HG03521 (cell line): ENCODE results near the gene CLPTM1.
"Not testable (repeated sequence)": the region's sequence is repeated elsewhere in the genome, so short reads cannot be mapped to it uniquely, and the experiment has no call there.

Source experiments
- ATAC-seq: cut with Tn5 transposase; IDR thresholded peaks from one replicate; pipeline ENCODE4 v1.9.1; 2021; ENCODE audit warnings: mild to moderate bottlenecking, moderate library complexity; ENCODE audit not compliant: unreplicated experiment

CLPTM1 gene

GRCh38 chr19:44942067-44942571, 13.1 kb upstream of the CLPTM1 start, which contains the start of gene APOC4:
Gene APOC4, plus strand, starts transcription at chr19:44942237. Its CDS starts 41 bp downstream, at chr19:44942278.
- ATAC-seq, result no peak

- ATAC-seq, result no peak
These were observed 11.4 kb upstream of the CLPTM1 start for GRCh38 chr19:44943801-44944249.

- no peak for ATAC-seq
These were observed 8.1 kb upstream of the CLPTM1 start for GRCh38 chr19:44947041-44947581.

GRCh38 chr19:44948237-44948636, 6.9 kb upstream of the CLPTM1 start:
- ATAC-seq, result no peak

- no peak for ATAC-seq
These were observed 6.3 kb upstream of the CLPTM1 start for GRCh38 chr19:44948763-44949374.

- no peak for ATAC-seq
These were observed 5.6 kb upstream of the CLPTM1 start for GRCh38 chr19:44949550-44949949.

- ATAC-seq, result no peak
These were observed 3.7 kb upstream of the CLPTM1 start for GRCh38 chr19:44951179-44952159.

- no peak for ATAC-seq
These were observed 917 bp upstream of the CLPTM1 start for GRCh38 chr19:44954278-44954648.

- ATAC-seq, result no peak
These were observed 592 bp downstream of the CLPTM1 start for GRCh38 chr19:44955505-44956439.

GRCh38 chr19:44957526-44957925, 2.3 kb downstream of the CLPTM1 start:
- ATAC-seq, result no peak

GRCh38 chr19:44958090-44958489, 2.9 kb downstream of the CLPTM1 start:
- ATAC-seq, result no peak

GRCh38 chr19:44959691-44960090, 4.5 kb downstream of the CLPTM1 start:
- no peak for ATAC-seq

GRCh38 chr19:44960906-44961728, 5.9 kb downstream of the CLPTM1 start:
- ATAC-seq, result no peak

GRCh38 chr19:44961821-44962220, 6.6 kb downstream of the CLPTM1 start:
- no peak for ATAC-seq

GRCh38 chr19:44968118-44968517, 12.9 kb downstream of the CLPTM1 start:
- no peak for ATAC-seq

GRCh38 chr19:44968670-44969069, 13.5 kb downstream of the CLPTM1 start:
- no peak for ATAC-seq

GRCh38 chr19:44969437-44969836, 14.3 kb downstream of the CLPTM1 start:
- ATAC-seq, result no peak

GRCh38 chr19:44971451-44971850, 16.3 kb downstream of the CLPTM1 start:
- not testable (repeated sequence) for ATAC-seq

GRCh38 chr19:44972802-44973201, 17.6 kb downstream of the CLPTM1 start:
- no peak for ATAC-seq
